Stimulated activated CD4-positive, alpha-beta T cell treated with anti-CD3 and anti-CD28 coated beads, TNF-alpha, amount 100 ng/mL, for 1 hour (primary cell): ENCODE measurements around the gene NCOA1.

ENCODE experiments used
- DNase-seq, 3 donors: peaks; one replicate each; pipeline ENCODE4 v3.0.0-alpha.2; 2020; ENCODE audit warnings: low read depth in 3 of 3, low spot score in 1 of 3

NCOA1 gene

DNA sequence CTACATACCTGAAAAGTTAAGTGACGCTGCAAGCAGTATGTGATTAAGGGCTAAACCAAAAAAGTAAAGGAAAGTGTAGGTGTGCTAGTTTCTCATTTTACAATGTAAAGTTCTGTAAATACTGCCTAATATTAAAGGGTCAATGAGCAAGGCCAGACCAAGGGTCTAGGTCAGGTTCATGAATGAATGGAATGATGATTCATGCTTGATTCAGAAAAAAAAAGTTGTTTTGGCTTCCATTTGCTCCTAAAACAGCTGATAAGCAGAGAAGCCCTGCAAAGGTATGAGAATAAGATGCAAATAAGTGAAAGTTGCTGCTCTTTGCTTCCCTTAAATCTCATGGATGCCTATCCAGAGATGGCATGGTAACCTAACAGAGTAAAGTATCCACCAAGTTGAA is 240.9 kb downstream of the NCOA1 start:
- DNase-seq, result no peak

DNA sequence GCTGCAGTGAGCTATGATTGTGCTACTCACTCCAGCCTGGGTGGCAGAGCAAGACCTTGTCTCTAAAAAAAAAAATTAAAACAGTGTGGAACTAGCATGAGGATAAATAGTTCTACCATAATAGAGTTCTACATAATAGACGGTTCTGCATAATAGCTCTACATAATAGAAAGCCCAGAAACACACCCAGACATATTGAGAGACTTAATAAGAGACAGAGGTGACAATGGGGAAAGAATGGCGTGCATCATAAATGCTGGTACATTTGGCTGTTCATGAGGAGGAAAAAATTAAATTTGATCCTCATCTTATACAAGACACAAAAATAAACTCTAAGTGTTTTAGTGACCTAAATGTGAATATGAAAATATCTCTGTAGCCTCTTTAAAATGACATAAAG is 243.7 kb downstream of the NCOA1 start:
- DNase-seq, result no peak

DNA sequence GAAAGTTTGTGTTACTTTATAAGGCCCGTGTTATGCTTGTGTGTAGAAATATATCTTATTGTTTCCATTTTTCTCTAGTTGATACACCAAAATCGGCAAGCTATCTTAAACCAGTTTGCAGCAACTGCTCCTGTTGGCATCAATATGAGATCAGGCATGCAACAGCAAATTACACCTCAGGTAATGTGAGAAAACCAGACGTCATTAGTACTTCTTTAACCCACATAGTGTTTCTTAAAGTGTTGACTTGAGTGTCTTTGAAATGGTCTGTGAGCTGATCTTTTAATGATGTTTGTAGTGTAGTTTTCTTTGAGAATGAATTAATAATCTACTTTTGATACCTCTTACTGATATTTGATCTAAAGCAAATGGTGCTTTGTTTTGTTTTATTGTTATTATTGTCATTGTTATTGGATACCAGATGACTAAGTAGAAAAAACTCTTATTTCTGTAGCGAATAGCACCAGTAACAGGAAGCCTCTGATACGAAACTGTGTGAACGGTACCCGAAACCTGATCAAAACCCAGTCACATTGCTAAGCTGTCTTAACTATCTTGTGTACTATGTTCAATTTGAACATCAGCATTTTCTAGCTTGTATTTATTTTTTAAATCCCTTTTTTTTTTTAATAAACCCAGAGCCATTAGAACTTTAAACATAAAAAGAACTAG is 248.4 kb downstream of the NCOA1 start:
- DNase-seq, result no peak

DNA sequence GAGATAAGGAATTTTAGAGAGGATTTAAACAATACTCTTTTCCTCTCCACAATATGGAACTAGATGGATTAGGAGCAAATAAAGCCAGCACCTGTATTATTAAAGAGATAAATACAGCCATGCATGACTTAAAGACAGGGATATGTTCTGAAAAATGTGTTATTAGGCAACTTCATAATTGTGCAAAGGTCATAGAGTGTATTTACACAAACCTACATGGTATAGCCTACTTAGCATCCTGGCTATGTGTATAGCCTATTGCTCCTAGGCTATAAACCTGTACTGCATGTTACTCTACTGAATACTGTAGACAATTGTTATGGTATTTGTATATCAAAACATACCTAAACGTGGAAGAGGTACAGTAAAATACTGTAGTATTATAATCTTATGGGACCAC is 249.1 kb downstream of the NCOA1 start:
- DNase-seq, result no peak

- no peak for DNase-seq
Observed at GRCh38 chr2:24742730-24743129, 251.7 kb downstream of the NCOA1 start.

DNA sequence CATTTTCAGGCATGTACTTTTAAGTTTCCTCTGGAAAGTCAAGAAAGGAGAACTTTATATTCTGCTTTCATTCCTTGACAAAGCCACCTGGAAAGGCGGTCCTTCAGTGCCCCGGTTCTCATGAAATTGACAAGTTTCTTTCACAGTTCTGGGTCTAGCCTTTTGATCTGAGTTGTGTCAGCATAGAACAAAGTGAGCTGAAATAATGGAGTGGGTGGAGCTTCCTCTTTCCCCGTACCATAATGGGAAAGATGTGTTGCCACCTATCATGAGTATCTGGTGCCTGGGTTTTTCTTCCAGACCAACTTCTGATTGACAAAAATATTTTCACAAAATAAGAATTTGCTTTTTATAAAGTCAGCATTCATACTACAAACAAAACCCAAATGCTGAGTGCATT is 252.9 kb downstream of the NCOA1 start:
- DNase-seq, result no peak

GRCh38 chr2:24744356-24744755 is 253.3 kb downstream of the NCOA1 start:
- no peak for DNase-seq

GRCh38 chr2:24745825-24746224 is 254.8 kb downstream of the NCOA1 start:
- DNase-seq, result no peak

DNA sequence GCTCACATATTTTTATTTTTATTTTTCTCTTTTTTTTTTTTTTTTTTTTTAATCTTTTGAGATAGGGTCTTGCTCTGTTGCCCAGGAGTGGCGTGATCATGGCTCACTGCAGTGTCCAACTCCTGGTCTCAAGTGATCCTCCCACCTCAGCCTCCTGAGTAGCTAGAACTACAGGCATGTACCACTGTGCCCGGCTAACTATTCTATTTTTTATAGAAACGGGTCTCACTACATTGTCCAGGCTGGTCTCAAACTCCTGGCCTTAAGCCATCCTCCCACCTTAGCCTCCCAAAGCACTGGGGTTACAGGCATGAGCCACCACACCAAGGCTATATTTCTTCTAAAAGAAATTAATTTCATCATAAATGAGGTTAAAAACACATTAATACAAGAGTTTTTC is 256.2 kb downstream of the NCOA1 start:
- no peak for DNase-seq

DNA sequence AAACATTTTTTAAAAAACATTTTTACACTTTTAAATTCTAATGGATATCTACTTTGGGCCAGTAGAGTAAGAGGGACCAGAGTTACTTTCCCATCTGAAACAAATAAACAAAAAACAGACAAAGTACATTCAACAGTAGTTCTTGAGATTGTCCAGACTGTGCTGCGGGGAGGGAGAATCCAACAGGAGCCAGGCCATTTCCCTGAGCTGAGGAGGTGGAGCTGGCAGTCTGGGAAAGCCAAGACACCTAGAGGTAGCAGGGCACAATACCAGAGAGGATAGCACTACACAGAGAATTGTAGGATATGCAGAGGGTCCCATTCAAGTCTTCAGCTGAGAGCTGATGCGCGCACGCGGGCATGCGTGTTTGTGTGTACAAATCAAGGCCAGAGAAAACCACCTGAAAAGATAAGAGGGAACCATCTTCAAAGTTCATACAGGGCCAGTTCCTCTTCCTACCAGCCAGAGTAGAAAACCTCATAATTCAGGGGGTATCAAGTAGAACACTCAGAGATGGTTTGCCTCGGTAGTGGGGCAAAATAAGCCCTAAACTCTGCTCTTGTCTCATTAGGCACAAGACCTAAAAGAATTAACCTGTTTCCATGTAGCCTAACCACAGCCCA is 258.1 kb downstream of the NCOA1 start:
- no peak for DNase-seq

DNA sequence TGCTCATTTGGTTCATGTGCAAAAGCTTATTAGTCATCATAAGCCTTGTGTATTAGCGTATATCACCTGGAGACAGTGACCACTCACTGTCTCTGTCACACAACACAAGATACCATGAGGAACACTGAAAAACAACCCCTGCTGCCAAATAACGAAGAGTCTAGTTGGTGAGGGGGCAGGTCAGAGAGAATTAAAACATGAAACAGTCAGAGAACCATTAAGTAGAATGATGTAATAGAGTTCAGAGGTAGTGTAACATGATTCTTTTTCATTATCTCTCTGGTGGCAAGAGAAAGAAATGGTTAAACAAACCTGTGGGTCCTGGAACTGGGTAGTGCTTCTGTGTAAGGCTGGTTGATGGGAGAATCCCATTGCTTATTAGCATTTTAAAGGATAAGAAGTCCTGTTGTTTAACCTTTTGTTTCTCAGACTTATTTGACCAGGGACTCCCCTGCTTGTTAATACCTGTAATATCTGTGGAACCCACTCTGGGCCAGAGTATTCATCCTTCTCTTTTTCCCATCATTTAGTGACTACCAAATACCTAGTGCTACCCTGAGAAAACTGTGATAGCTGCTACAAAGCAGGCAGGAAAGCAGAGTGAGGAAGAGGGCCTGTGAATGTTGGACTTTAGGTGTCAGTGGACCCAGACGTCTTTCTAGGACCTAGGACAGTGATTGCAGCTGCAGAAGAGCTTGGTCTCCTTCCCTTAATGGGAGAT is 264.1 kb downstream of the NCOA1 start:
- DNase-seq, result no peak

DNA sequence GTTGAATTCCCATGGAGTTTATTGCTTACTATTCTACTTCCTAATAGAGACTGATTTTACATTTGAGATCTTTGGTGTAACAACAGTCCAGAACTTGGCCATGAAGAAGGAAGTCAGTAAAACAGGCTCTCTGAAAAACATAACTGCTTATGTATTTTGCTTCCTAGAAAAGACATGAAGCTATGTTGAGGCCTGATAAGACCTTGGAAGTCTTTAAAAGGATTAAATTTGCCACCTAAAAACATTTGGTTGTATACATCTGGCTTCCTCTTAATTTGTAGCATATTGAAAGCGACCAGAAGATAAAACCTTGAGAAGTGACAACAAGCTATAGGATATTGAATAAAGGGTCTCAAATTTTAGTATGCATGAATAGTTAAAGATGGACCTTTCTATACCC is 265.7 kb downstream of the NCOA1 start:
- DNase-seq, result no peak

DNA sequence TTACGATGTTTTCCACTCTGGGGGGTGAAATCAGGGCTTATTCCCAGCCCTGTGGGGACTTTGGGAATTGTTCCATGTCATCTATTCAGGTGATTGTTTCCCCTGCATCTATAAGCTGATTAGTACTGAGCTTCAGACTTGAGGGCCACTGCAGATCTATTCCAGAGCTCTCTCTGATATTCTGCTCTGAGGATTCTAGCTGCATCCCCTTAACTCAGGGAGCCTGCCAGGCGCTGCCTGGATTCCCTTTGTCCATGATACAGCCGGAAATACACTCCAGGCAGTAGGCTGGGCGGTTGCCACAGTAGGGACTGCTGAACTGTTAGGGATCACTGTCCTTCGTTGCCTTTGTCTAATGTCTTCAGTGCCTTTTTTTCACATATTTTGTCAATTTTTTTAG is 270.8 kb downstream of the NCOA1 start:
- no peak for DNase-seq

GRCh38 chr2:24762518-24762917 is 271.5 kb downstream of the NCOA1 start:
- DNase-seq, result no peak

GRCh38 chr2:24763843-24764242 is 272.8 kb downstream of the NCOA1 start:
- no peak for DNase-seq

DNA sequence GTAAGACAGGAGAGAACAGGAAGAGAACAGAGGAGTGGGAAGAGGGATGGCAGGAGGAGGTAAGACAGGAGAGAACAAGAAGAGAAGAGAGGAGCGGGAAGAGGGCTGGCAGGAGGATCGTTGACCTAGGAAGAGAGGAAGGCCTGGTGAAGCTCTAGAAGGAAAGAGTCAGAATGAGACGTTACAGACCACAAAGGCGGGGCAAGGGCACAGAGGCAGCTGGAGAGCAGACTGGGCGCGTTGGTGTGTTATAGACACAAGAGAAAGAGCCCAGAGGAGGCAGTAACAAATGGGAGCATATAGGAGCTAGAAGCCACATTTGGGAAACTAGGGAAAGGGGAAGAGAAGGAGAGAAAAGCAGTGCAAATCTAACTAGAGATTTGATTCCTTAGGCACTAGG is 275.6 kb downstream of the NCOA1 start:
- DNase-seq, result no peak

DNA sequence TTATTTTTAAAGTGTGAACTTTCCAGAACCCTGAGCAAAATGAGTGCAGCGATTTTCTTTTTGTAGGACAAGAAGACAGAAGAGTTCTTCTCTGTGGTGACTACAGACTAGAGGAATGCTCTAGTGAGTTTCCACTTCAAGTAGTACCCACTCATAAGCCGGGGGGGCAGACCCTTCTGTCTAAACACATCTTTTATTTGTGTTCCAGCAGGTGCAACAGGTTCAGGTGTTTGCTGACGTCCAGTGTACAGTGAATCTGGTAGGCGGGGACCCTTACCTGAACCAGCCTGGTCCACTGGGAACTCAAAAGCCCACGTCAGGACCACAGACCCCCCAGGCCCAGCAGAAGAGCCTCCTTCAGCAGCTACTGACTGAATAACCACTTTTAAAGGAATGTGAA is 277.0 kb downstream of the NCOA1 start:
- DNase-seq, result no peak

DNA sequence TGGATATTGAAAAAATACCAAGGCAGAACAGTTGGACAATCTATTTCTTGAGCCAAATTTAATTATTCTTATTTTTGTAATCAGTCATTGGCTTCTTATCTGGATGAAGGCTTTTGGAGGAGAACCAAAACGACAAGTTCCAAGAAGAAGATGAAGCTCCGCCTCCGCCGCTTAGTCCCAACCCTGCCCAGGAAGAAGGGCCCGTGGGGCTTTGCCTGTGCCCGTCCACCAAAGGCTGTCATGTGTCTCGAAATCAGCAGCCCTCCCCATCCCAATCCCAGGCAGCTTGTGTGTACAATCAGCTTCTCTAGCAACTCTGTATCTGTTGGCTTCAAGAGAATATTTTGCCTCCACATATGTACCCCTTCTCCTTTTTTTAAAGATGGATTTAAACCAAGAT is 277.5 kb downstream of the NCOA1 start:
- no peak for DNase-seq

GRCh38 chr2:24771061-24771460 is 280.0 kb downstream of the NCOA1 start:
- DNase-seq, result no peak

GRCh38 chr2:24771764-24772586 is 280.9 kb downstream of the NCOA1 start:
- DNase-seq, result no peak

DNA sequence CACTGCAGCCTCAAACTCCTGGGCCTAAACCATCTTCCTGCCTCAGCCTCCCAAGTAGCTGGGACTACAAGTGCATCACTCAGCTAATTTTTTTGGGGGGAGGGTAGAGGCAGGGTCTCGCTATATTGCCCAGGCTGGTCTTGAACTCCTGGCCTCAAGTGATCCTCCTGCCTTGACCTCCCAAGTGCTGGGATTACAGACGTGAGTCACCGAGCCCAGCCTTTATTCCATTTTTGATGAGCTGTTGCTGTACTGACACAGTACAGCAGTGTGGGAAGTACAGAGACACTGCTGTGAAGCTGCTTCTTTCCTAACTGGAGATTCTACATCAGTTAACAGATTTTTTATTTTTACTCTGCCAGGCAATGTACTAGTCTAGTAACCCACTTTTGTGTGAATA is 283.3 kb downstream of the NCOA1 start:
- DNase-seq, result no peak

DNA sequence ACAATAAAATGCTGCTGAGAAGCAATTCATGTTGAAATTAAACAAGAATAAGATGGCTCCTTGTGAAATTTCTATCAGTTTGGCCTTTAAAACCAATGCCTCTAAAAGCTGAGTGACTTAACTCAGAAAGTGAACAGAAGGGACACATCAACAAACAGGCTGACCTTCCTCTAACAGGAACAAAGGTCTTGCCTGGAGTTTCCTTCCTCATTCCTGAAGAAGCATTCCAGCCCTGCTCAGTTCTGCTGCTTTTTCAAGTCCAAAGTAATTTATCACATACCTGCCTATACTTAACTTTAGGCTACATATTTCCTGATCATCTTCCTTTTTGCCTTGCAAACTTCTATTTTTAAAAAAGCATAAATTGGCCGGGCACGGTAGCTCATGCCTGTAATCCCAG is 288.1 kb downstream of the NCOA1 start:
- DNase-seq, result no peak
